ENCODE results near the gene EARS2. TPM values are rescaled to one million over a fixed set of nuclear protein-coding genes. Genes with fewer than 3 reads are reported as not detected.
"Not testable (repeated sequence)": the region's sequence is repeated elsewhere in the genome, so short reads cannot be mapped to it uniquely, and the experiment has no call there.

Gene EARS2
- total RNA-seq, 4 donors from 2014 or later: 16.8 to 27.1 (median 20.7) TPM

DNA sequence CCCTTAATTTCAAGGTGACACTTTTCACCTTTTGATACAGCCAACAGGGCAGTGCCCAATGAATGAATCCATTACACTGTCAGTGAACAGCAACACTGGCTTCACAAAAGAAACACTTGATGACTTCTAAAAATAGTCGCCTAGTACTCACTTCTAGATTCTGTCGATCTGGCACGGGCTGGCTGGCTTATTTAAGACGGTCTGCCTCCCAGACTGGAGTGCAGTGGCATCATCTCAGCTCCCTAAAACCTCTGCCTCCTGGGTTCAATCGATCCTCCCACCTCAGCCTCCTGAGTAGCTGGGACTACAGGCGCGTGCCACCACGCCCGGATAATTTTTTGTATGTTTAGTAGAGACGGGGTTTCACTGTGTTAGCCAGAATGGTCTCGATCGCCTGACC is 37.0 kb upstream of the EARS2 start:
- no peak overlapping the region for H3K4me3 ChIP-seq (ENCODE audit: low read depth, poor library complexity, severe bottlenecking)
- no peak for DNase-seq (ENCODE audit: low spot score in 2 of 2)
- WGBS, 2 donors: 95 to 97% methylated on average over 12 of the region's 12 CpGs
- intact Hi-C loops (cut with DNase I; ENCODE audit: low total_unique reads): no loop called here
- no peak for TF ChIP-seq POLR2A (IDR thresholded peaks at IDR 0.05)
- TF ChIP-seq, protein P1, sequence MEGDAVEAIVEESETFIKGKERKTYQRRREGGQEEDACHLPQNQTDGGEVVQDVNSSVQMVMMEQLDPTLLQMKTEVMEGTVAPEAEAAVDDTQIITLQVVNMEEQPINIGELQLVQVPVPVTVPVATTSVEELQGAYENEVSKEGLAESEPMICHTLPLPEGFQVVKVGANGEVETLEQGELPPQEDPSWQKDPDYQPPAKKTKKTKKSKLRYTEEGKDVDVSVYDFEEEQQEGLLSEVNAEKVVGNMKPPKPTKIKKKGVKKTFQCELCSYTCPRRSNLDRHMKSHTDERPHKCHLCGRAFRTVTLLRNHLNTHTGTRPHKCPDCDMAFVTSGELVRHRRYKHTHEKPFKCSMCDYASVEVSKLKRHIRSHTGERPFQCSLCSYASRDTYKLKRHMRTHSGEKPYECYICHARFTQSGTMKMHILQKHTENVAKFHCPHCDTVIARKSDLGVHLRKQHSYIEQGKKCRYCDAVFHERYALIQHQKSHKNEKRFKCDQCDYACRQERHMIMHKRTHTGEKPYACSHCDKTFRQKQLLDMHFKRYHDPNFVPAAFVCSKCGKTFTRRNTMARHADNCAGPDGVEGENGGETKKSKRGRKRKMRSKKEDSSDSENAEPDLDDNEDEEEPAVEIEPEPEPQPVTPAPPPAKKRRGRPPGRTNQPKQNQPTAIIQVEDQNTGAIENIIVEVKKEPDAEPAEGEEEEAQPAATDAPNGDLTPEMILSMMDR (IDR thresholded peaks at IDR 0.05): no peak

DNA sequence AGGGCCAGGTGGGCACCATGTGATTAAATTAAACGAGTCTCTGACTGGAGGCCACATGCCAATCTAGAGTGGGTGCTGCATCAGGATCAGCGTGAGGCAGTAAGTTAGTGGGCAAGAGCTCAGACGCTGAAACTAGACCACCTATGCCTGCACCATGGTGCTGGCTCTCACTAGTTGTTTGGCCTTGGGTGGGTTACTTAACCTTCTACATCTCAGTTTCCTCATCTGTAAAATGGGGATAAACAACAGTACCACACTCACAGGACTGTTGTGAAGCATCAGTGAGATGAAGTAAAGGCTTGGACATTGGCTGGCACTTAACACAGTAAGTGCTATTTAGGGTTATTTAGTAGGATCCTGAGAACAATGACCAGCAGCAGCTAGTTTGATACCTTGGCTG is 33.0 kb upstream of the EARS2 start:
- TF ChIP-seq POLR2A (IDR thresholded peaks at IDR 0.05): no peak
- TF ChIP-seq, protein P1 (IDR thresholded peaks at IDR 0.05): no peak
- intact Hi-C loops (cut with DNase I; ENCODE audit: low total_unique reads): no loop called here
- WGBS, 2 donors: 94 to 98% methylated on average over 3 of the region's 3 CpGs
- H3K4me3 ChIP-seq (ENCODE audit: low read depth, poor library complexity, severe bottlenecking): no peak overlapping the region
- no peak for DNase-seq (ENCODE audit: low spot score in 2 of 2)

DNA sequence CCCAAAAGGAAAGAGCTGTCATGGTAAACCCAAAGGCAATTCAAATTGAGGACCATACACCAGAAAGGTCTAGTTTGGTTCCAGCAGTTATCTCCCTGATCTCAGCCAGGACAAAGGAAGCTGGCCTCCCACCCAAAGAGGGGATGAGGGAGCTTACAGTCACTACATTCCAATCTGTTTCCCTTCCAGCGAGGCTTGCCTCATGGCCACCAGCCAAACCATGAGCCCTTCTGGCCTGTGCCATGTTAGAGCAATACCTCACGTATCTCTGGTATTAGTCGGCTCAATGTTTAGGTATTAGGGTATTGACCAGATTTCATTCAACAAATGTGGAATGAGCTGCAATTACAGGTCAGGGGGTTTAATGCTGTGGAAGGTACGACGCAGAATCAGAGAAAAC is 30.6 kb upstream of the EARS2 start:
- intact Hi-C loops (cut with DNase I; ENCODE audit: low total_unique reads): no loop called here
- WGBS, 2 donors: 79 to 81% methylated on average over 5 of the region's 5 CpGs
- no peak for TF ChIP-seq POLR2A (IDR thresholded peaks at IDR 0.05)
- TF ChIP-seq, protein P1 (IDR thresholded peaks at IDR 0.05): no peak
- H3K4me3 ChIP-seq (ENCODE audit: low read depth, poor library complexity, severe bottlenecking): no peak overlapping the region
- no peak for DNase-seq (ENCODE audit: low spot score in 2 of 2)

DNA sequence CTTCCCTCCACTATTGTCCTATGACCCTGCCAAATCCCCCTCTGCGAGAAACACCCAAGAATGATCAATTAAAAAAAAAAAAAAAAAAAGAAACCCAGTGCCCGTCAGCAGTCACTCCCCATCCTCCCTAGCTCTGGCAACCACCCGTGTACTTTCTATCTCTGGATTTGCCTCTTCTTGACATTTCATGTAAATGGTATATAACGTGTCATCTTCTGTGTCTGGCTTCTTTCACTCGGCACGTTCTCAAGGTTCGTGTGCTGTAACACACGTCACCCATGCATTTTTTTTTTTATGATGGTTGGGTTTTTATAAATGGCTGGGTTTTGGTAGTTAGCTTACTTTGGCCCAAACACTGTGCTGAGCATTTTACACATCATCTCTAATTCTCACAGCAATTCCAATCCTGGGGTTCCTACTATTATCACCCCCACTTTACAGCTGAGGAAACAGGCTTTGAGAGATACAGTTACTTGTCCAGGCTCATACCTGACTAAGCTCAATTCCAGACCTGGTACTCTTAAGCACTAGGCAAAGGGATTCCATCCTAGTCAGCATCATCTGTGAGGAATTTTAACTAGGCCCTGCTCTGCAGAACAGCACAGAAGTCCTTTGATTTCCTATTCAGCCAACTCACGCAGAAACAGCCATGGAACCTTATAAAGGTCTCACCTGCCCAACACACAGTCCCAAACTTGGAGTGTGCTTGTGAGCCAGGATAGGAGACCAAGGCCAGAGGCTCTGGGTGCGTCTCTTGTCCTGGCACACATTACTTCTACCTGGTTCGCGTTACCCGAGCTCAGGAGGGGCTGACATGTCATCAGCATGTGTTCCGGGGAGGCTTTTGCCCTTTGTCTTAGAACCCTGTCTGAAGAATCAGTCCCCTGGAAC is 27.3 kb upstream of the EARS2 start:
- TF ChIP-seq POLR2A (IDR thresholded peaks at IDR 0.05): no peak
- TF ChIP-seq, protein P1 (IDR thresholded peaks at IDR 0.05): no peak
- 83 to 89% methylated on average over 13 to 14 of the region's 14 CpGs for whole genome bisulfite sequencing, 2 donors
- no peak overlapping the region for H3K4me3 ChIP-seq (ENCODE audit: low read depth, poor library complexity, severe bottlenecking)
- DNase-seq (ENCODE audit: low spot score in 2 of 2): no peak
- intact Hi-C loops (cut with DNase I; ENCODE audit: low total_unique reads): no loop called here

DNA sequence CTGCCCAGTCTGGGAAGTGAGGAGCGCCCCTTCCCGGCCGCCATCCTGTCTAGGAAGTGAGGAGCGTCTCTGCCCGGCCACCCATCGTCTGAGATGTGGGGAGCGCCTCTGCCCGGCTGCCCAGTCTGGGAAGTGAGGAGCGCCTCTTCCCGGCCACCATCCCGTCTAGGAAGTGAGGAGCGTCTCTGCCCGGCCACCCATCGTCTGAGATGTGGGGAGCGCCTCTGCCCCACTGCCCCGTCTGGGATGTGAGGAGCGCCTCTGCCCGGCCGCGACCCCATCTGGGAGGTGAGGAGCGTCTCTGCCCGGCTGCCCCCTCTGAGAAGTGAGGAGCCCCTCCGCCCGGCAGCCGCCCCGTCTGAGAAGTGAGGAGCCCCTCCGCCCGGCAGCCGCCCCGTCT is 26.1 kb upstream of the EARS2 start:
- DNase-seq (ENCODE audit: low spot score in 2 of 2); H3K4me3 ChIP-seq (ENCODE audit: low read depth, poor library complexity, severe bottlenecking); intact Hi-C loops (cut with DNase I; ENCODE audit: low total_unique reads): not testable (repeated sequence)
- 92 to 95% methylated on average over 19 to 21 of the region's 30 CpGs for WGBS, 2 donors

DNA sequence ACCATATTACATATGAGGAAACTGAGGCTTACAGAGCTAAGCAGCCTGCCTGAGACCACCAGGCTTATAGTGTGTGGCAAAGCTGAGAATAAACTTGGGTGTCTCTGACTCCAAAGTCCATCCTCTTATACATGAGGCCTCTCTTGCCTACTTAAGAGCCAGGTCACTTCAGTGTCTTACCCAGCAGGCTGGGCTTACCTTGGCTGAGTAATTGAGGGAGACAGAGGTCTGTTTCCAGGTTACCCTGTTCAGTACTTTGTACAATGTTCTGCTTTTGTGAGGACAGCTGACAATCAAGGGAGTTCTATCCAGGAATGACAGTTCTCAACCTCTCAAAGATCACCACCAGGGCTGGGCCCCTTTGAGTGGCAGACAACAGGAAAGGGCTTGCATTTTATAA is 24.6 kb upstream of the EARS2 start:
- H3K4me3 ChIP-seq (ENCODE audit: low read depth, poor library complexity, severe bottlenecking): no peak overlapping the region
- intact Hi-C loops (cut with DNase I; ENCODE audit: low total_unique reads): no loop called here
- no peak for DNase-seq (ENCODE audit: low spot score in 2 of 2)
- no peak for TF ChIP-seq POLR2A (IDR thresholded peaks at IDR 0.05)
- TF ChIP-seq, protein P1 (IDR thresholded peaks at IDR 0.05): no peak

Measured in lower leg skin (tissue), 4 donors.